Prostate gland (tissue), 2 donors: ENCODE data around the gene AFF1.

Source experiments
- POLR2A ChIP-seq: fragments of 450-650 bp; IDR thresholded peaks from one replicate; pipeline ENCODE4 v1.6.1; 2016; ENCODE audit warnings: antibody characterized with exemption, mild to moderate bottlenecking
- POLR2AphosphoS5 ChIP-seq: sonication (generic); formaldehyde crosslinking; IDR thresholded peaks from one replicate; pipeline ENCODE4 v1.6.1; 2017; ENCODE audit warnings: antibody characterized with exemption
- TF ChIP-seq, protein P1 (sequence below), 4 experiments: fragments of 200-600 bp in 2 of 4; fragments of 450-650 bp in 2 of 4; sonication (generic) in 2 of 4; IDR thresholded peaks; 1 replicate in 3 of 4; 2 replicates in 1 of 4; pipeline ENCODE4 v1.5.1; 2016 to 2019; ENCODE audit warnings: antibody characterized with exemption in 4 of 4, mild to moderate bottlenecking in 2 of 4, moderate library complexity in 2 of 4

DNA sequence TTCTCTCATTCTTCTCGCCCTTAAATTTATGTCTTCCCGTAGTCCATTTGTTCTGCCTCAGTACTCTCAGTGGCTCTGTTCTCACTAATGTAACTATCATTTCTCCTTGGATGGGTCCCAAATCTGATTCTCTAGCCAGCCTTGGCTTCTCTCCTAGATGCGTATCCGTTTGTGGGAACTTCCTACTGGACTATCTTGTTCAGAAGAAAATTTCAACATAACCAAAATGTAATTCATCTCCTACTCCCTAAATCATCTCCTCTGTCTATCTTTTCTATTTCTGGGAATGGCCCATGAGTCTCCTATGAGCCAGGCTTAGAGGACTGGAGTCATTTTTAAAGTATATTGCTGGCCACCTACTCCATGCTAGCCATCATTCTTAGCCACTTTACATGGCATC lies 38.2 kb upstream of the AFF1 start:
- no peak for TF ChIP-seq POLR2A
- TF ChIP-seq, protein P1, sequence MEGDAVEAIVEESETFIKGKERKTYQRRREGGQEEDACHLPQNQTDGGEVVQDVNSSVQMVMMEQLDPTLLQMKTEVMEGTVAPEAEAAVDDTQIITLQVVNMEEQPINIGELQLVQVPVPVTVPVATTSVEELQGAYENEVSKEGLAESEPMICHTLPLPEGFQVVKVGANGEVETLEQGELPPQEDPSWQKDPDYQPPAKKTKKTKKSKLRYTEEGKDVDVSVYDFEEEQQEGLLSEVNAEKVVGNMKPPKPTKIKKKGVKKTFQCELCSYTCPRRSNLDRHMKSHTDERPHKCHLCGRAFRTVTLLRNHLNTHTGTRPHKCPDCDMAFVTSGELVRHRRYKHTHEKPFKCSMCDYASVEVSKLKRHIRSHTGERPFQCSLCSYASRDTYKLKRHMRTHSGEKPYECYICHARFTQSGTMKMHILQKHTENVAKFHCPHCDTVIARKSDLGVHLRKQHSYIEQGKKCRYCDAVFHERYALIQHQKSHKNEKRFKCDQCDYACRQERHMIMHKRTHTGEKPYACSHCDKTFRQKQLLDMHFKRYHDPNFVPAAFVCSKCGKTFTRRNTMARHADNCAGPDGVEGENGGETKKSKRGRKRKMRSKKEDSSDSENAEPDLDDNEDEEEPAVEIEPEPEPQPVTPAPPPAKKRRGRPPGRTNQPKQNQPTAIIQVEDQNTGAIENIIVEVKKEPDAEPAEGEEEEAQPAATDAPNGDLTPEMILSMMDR (IDR thresholded peaks at IDR 0.05): no peak
- TF ChIP-seq POLR2AphosphoS5: no peak
